Fibroblast of pulmonary artery (primary cell): ENCODE data around the gene INTS2.
A peak's percentile ranks its signal among the peaks of the same experiment; 100 is the strongest.
"Not testable (repeated sequence)": the region's sequence is repeated elsewhere in the genome, so short reads cannot be mapped to it uniquely, and the experiment has no call there.

Experiments
- DNase-seq: peaks from one replicate; pipeline ENCODE4 v3.0.0-alpha.2; 2010; ENCODE audit warnings: low read depth
- H3K4me3 ChIP-seq: replicated peaks from 2 replicates; pipeline ENCODE4 v1.5.1; 2011; ENCODE audit warnings: low read depth, mild to moderate bottlenecking, control low read depth, low read length, moderate library complexity
- CTCF ChIP-seq: IDR thresholded peaks from 2 replicates; pipeline ENCODE4 v1.5.1; 2011; ENCODE audit warnings: mild to moderate bottlenecking, control low read depth, low read length, inconsistent platforms; ENCODE audit errors: missing control alignments

Gene INTS2

GRCh38 chr17:61863801-61864126, 64.0 kb downstream of the INTS2 start:
- no peak for DNase-seq
- H3K4me3 ChIP-seq: peak overlapping the region; percentile 68
- no peak for TF ChIP-seq CTCF

GRCh38 chr17:61862975-61863800, 64.6 kb downstream of the INTS2 start, which contains the start of gene BRIP1:
Gene BRIP1 (minus strand): TSS chr17:61863528. CDS start chr17:61861539, 1,989 bp downstream.
- DNase-seq: peak; percentile 94
- peak within 1 kb of the TSS; percentile 68 for H3K4me3 ChIP-seq
- TF ChIP-seq CTCF: no peak

DNA sequence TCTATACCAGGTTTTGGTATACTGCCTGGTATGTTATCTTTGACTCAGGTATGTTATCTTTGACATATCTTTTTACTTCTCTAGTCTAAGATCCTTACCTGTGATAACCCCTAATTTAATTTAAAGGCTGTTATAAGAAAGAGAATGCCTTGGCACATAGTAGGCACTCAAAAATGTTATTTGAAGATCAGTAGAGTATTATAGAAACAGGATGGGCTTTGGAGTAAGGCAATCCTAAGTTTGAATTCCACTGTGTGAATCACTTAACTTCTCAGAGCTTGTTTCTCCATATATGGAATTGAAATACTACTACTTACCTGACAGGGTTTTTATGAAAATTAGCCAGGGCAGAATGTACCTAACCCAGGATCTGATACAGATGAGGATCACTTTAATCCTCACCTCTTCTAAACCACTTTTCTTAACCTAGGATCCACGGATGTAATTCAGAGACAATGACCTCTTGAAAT, 65.6 kb downstream of the INTS2 start:
- TF ChIP-seq CTCF: no peak
- DNase-seq: peak; percentile 29
- H3K4me3 ChIP-seq: peak overlapping the region; percentile 68

DNA sequence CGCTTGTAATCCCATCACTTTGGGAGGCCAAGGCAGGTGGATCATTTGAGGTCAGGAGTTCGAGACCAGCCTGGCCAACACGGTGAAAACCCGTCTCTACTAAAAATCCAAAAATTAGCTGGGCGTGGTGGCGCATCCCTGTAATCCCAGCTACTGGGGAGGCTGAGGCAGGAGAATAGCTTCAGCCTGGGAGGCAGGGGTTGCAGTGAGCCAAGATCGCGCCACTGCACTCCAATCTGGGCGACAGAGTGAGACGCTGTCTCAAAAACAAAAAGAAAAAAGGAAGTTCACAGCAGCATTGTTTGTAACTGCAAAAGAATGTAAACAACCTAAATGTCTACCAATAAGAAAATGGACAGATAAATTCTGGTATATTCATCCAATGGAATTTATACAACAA, 67.4 kb downstream of the INTS2 start:
- not testable (repeated sequence) for H3K4me3 ChIP-seq, DNase-seq

DNA sequence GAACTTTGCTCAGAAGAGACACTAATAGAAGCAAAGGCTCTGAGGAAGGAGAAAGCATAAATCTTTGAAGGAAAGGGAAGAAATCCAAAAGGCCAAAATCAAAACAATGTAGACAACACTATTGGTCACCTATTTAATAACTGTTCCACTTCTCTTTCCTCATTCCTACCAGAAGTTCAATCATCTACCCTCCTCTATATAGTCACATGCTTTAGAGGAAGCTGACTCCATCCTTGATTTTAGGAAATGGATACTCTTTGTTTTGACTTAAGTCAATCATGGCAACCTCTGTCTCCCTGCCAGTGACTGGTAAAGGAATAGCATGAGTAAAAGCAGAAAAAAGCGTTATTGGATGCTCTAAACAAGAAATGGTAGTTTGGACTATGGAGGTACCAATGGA, 71.7 kb downstream of the INTS2 start:
- no peak overlapping the region for H3K4me3 ChIP-seq
- no peak for DNase-seq
- TF ChIP-seq CTCF: no peak

- DNase-seq: no peak
- H3K4me3 ChIP-seq: no peak overlapping the region
- TF ChIP-seq CTCF: no peak
Observed at GRCh38 chr17:61852857-61853256, 74.9 kb downstream of the INTS2 start.

GRCh38 chr17:61849674-61850073, 78.1 kb downstream of the INTS2 start:
- H3K4me3 ChIP-seq: no peak overlapping the region
- no peak for TF ChIP-seq CTCF
- DNase-seq: peak; percentile 33
